ENCODE measurements around the gene SETDB2. TPM values are rescaled to one million over a fixed set of nuclear protein-coding genes. Genes with fewer than 3 reads are reported as not detected.

SETDB2 gene
- total RNA-seq, 2 experiments from 2014 or later, result 14.3 to 18.0 TPM

GRCh38 chr13:49498206-49498605 lies 54.1 kb downstream of the SETDB2 start:
- Mint-ChIP-seq H3K4me1 (peaks cover 58% of the 10 kb centered on the region), H3K9me3 (ENCODE audit: low read depth) (no peaks in the 10 kb centered on the region), H3K27me3 (no peaks in the 10 kb centered on the region), H3K36me3 (peaks cover 59% of the 10 kb centered on the region), H3K4me3 (no peak overlapping the region), H3K27ac (peak overlapping the region; percentile 83)
- ATAC-seq (no peak), DNase-seq (no peak)
- CTCF ChIA-PET, result no interaction called here

GRCh38 chr13:49499889-49500660 lies 56.0 kb downstream of the SETDB2 start:
- DNase-seq, result no peak
- Mint-ChIP-seq H3K9me3 (ENCODE audit: low read depth) (no peaks in the 10 kb centered on the region), H3K27me3 (no peaks in the 10 kb centered on the region), H3K36me3 (peaks cover 58% of the 10 kb centered on the region), H3K27ac (peak overlapping the region; percentile 58), H3K4me3 (no peak overlapping the region), H3K4me1 (peaks cover 45% of the 10 kb centered on the region)
- ATAC-seq, result no peak
- CTCF ChIA-PET, result interaction anchor here (0.6 to 1.3 kb wide), 3 partner anchors 18 to 293 kb away, joined by 3 read pairs; partner anchors contain the start of gene KPNA3

- Mint-ChIP-seq H3K4me1 (peaks cover 37% of the 10 kb centered on the region), H3K36me3 (peaks cover 63% of the 10 kb centered on the region), H3K9me3 (ENCODE audit: low read depth) (peaks cover 2% of the 10 kb centered on the region), H3K27me3 (no peaks in the 10 kb centered on the region), H3K4me3 (no peak overlapping the region), H3K27ac (no peak overlapping the region)
- DNase-seq (no peak), ATAC-seq (no peak)
- CTCF ChIA-PET, result no interaction called here
These were observed 58.9 kb downstream of the SETDB2 start for GRCh38 chr13:49502954-49503353.

- DNase-seq (no peak), ATAC-seq (no peak)
- Mint-ChIP-seq H3K4me3 (no peak overlapping the region), H3K27me3 (no peaks in the 10 kb centered on the region), H3K9me3 (ENCODE audit: low read depth) (peaks cover 2% of the 10 kb centered on the region), H3K4me1 (peaks cover 28% of the 10 kb centered on the region), H3K27ac (no peak overlapping the region), H3K36me3 (peaks cover 58% of the 10 kb centered on the region)
- CTCF ChIA-PET, result no interaction called here
These were observed 59.9 kb downstream of the SETDB2 start for GRCh38 chr13:49503951-49504350.

- H3K27ac Mint-ChIP-seq, result peak overlapping the region; percentile 29
- H3K4me3 Mint-ChIP-seq, result no peak overlapping the region
- CTCF ChIA-PET, result no interaction called here
- H3K9me3 Mint-ChIP-seq (ENCODE audit: low read depth), result no peaks in the 10 kb centered on the region
- H3K27me3 Mint-ChIP-seq, result no peaks in the 10 kb centered on the region
- H3K4me1 Mint-ChIP-seq, result peaks cover 5% of the 10 kb centered on the region
- ATAC-seq, result no peak
- H3K36me3 Mint-ChIP-seq, result peaks cover 64% of the 10 kb centered on the region
- no peak for DNase-seq
These were observed 68.5 kb downstream of the SETDB2 start for GRCh38 chr13:49512578-49512977.

- CTCF ChIA-PET, result no interaction called here
- Mint-ChIP-seq H3K27me3 (no peaks in the 10 kb centered on the region), H3K4me1 (no peaks in the 10 kb centered on the region), H3K36me3 (peaks cover 66% of the 10 kb centered on the region), H3K27ac (no peak overlapping the region), H3K9me3 (ENCODE audit: low read depth) (no peaks in the 10 kb centered on the region), H3K4me3 (no peak overlapping the region)
- DNase-seq (no peak), ATAC-seq (no peak)
These were observed 72.4 kb downstream of the SETDB2 start for GRCh38 chr13:49516467-49516866.

GRCh38 chr13:49517461-49517860 lies 73.4 kb downstream of the SETDB2 start:
- Mint-ChIP-seq H3K27ac (no peak overlapping the region), H3K9me3 (ENCODE audit: low read depth) (no peaks in the 10 kb centered on the region), H3K27me3 (no peaks in the 10 kb centered on the region), H3K4me3 (no peak overlapping the region), H3K4me1 (no peaks in the 10 kb centered on the region), H3K36me3 (peaks cover 60% of the 10 kb centered on the region)
- CTCF ChIA-PET, result no interaction called here
- ATAC-seq (no peak), DNase-seq (no peak)

GRCh38 chr13:49521224-49521623 lies 77.2 kb downstream of the SETDB2 start:
- Mint-ChIP-seq H3K9me3 (ENCODE audit: low read depth) (no peaks in the 10 kb centered on the region), H3K27ac (no peak overlapping the region), H3K36me3 (peaks cover 46% of the 10 kb centered on the region), H3K4me1 (peaks cover 8% of the 10 kb centered on the region), H3K4me3 (no peak overlapping the region), H3K27me3 (no peaks in the 10 kb centered on the region)
- CTCF ChIA-PET, result no interaction called here
- no peak for DNase-seq
- no peak for ATAC-seq

GRCh38 chr13:49524740-49525501 lies 80.8 kb downstream of the SETDB2 start:
- no peaks in the 10 kb centered on the region for H3K27me3 Mint-ChIP-seq
- H3K36me3 Mint-ChIP-seq, result peaks cover 50% of the 10 kb centered on the region
- no peak overlapping the region for H3K4me3 Mint-ChIP-seq
- H3K27ac Mint-ChIP-seq, result no peak overlapping the region
- no peaks in the 10 kb centered on the region for H3K9me3 Mint-ChIP-seq (ENCODE audit: low read depth)
- ATAC-seq, result peak; percentile 16
- H3K4me1 Mint-ChIP-seq, result peaks cover 8% of the 10 kb centered on the region
- CTCF ChIA-PET, result interaction anchor here (1.0 to 1.2 kb wide), 2 partner anchors 13 to 82 kb away, joined by 3 read pairs; no protein-coding TSS in a partner anchor
- DNase-seq, result no peak

GRCh38 chr13:49527123-49527522 lies 83.0 kb downstream of the SETDB2 start:
- H3K4me1 Mint-ChIP-seq, result peaks cover 10% of the 10 kb centered on the region
- H3K4me3 Mint-ChIP-seq, result no peak overlapping the region
- no peaks in the 10 kb centered on the region for H3K9me3 Mint-ChIP-seq (ENCODE audit: low read depth)
- no peak for DNase-seq
- ATAC-seq, result no peak
- H3K27ac Mint-ChIP-seq, result peak overlapping the region; percentile 27
- H3K36me3 Mint-ChIP-seq, result peaks cover 48% of the 10 kb centered on the region
- H3K27me3 Mint-ChIP-seq, result no peaks in the 10 kb centered on the region
- CTCF ChIA-PET, result no interaction called here

GRCh38 chr13:49528161-49528560 lies 84.1 kb downstream of the SETDB2 start:
- H3K9me3 Mint-ChIP-seq (ENCODE audit: low read depth), result no peaks in the 10 kb centered on the region
- no peaks in the 10 kb centered on the region for H3K27me3 Mint-ChIP-seq
- no peak overlapping the region for H3K4me3 Mint-ChIP-seq
- no peak overlapping the region for H3K27ac Mint-ChIP-seq
- no peak for DNase-seq
- ATAC-seq, result no peak
- peaks cover 53% of the 10 kb centered on the region for H3K36me3 Mint-ChIP-seq
- CTCF ChIA-PET, result no interaction called here
- peaks cover 18% of the 10 kb centered on the region for H3K4me1 Mint-ChIP-seq

- no peak for ATAC-seq
- Mint-ChIP-seq H3K9me3 (ENCODE audit: low read depth) (no peaks in the 10 kb centered on the region), H3K4me3 (no peak overlapping the region), H3K27ac (no peak overlapping the region), H3K36me3 (peaks cover 55% of the 10 kb centered on the region), H3K4me1 (peaks cover 15% of the 10 kb centered on the region), H3K27me3 (no peaks in the 10 kb centered on the region)
- no peak for DNase-seq
- CTCF ChIA-PET, result no interaction called here
These were observed 86.4 kb downstream of the SETDB2 start for GRCh38 chr13:49530457-49530856.

GRCh38 chr13:49532593-49532992 lies 88.5 kb downstream of the SETDB2 start:
- Mint-ChIP-seq H3K4me3 (no peak overlapping the region), H3K27me3 (no peaks in the 10 kb centered on the region), H3K36me3 (peaks cover 48% of the 10 kb centered on the region), H3K9me3 (ENCODE audit: low read depth) (no peaks in the 10 kb centered on the region), H3K27ac (no peak overlapping the region), H3K4me1 (peaks cover 13% of the 10 kb centered on the region)
- no peak for ATAC-seq
- CTCF ChIA-PET, result interaction anchor here (1.0 kb wide), 1 partner anchor 10 kb away, joined by 3 read pairs; no protein-coding TSS in a partner anchor
- no peak for DNase-seq

GRCh38 chr13:49533011-49533410 lies 88.9 kb downstream of the SETDB2 start:
- CTCF ChIA-PET, result interaction anchor here (1.0 kb wide), 1 partner anchor 11 kb away, joined by 3 read pairs; no protein-coding TSS in a partner anchor
- H3K27me3 Mint-ChIP-seq, result no peaks in the 10 kb centered on the region
- H3K36me3 Mint-ChIP-seq, result peaks cover 48% of the 10 kb centered on the region
- H3K27ac Mint-ChIP-seq, result no peak overlapping the region
- DNase-seq, result no peak
- ATAC-seq, result peak; percentile 30
- H3K4me1 Mint-ChIP-seq, result peaks cover 13% of the 10 kb centered on the region
- H3K9me3 Mint-ChIP-seq (ENCODE audit: low read depth), result no peaks in the 10 kb centered on the region
- no peak overlapping the region for H3K4me3 Mint-ChIP-seq

All from activated CD8-positive, alpha-beta memory T cell treated with anti-CD3 and anti-CD28 coated beads, Interleukin-2, amount 10 ng/mL, durations not matched to agents 7 days and 5 days (primary cell).